Stimulated activated CD8-positive, alpha-beta memory T cell treated with anti-CD3 and anti-CD28 coated beads, Interleukin-4, amount 100 ng/mL, for 1 hour (primary cell): Measurements from ENCODE around the gene MED22.
"Not testable (repeated sequence)": the region's sequence is repeated elsewhere in the genome, so short reads cannot be mapped to it uniquely, and the experiment has no call there.

Source experiments
- DNase-seq, 2 donors: peaks; one replicate each; pipeline ENCODE4 v3.0.0-alpha.2; 2020; ENCODE audit warnings: low read depth in 2 of 2, low spot score in 1 of 2

Gene MED22

DNA sequence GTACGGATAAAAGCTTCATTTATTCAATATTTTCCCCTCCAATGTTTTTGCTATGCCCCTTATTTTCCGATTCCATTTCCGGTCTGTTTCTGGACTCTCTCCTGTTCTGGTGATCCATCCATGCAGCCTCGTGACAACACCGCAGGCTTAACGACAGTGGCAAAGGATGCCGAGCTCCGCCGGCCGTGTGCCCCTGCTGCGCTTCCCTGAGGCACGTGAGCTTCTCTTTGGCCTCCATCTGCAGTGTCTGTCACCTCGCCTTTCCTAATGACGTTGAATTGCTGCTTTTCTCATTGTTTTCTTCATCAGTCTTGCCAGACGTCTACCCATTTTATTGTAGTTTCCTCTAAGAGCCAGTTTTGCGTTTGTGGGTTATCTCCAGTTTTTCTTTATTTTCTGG is 40.6 kb downstream of the MED22 start:
- DNase-seq = no peak

DNA sequence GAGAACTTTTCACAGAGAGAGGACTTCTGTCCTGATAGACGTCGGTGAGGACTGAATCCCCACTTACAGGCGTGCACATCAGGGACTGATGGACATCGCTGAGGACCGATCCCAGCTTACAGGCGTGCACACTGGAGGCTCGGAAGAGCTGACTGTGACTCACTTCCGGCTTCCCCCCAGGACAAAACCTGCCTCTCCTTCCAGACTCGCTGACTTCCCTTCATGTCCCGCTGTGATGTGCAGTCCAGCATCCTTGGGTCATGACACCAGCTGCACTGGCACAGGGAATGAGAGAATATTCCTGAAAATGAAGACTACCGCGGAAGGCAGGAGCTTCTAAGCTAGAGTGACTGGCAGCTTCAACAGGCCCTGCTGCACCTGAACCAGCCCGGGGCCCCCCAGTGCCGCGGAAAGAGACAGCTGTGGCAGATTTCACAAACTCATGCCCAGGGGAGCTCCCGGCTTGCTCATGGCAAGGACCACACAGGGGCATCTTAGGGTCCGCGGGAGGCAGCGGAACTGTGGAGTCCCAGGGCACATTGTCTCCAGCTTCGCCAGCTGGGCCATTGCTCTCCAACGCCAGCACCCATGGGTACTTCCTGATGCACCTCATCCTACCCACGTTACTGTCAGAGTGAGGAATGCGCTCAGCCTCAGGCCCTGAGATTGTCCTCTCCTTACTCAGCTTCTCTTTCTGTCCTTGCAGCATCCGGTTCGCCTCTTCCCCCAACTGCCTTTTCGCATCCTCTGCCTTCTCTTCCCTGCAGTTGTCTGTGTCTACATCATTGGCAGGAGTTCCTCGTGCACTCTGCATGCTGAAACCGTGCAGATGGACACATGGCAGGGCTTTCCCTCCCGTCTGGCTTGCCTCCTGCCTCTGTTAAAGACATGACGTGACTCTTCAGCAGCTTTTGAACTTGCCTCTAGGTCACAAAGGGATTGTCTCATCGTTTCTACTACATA is 41.4 kb downstream of the MED22 start:
- DNase-seq = no peak

DNA sequence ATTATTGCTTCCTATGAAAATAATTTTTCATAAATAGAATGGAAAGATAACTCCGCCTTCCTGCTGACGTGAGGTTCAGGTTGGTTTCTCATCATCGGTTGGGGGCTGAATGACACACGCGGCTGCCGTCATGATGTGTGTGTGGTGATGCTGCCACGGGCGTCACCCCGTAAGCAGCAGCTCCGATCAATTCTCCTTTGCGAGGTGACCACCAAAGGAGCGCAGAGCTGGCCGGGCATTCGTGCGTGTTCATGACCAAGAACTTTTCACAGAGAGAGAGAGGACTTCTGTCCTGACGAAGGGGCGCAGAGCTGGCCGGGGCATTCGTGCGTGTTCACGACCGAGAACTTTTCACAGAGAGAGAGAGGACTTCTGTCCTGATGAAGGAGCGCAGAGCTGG is 42.2 kb downstream of the MED22 start:
- no peak for DNase-seq

DNA sequence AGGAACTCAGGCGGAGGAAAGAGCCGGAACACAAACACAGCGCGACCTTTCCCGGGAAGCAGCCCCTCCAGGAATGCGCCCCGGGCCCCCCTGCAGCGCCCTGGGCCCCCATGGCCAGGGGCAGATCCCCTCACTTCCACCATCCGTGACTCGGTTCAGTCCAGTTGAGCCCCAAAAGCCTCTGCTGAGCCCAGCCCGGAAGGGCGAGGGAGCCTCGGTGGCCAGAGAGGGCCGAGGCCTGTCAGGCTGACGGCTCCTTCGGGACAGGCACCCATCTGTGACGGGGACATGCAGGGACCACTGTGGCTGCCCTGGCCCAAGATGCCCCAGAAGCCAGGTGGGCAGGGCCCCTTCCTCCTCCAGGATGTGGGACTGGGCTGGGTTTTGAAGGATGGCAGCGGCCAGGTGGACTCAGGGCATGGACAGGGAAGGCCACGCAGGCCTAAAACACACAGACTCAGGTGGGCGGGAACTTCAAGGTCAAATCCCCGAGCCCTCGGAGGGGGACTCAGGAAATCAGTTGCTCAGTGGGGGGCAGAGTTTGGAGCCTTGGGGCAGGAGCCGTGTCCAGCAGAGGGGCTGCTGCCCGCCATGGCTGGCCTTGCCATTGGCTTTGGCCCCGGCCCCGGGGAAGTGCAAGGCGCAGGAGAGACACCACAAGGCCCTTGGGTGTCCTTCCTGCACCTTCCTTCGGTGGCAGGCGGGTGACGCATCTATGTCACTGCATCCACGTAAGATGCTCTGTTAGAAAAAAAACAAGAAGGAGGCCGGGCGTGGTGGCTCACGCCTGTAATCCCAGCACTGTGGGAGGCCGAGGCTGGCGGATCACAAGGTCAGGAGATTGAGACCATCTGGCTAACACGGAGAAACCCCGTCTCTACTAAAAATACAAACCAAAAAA is 43.2 kb downstream of the MED22 start:
- no peak for DNase-seq

DNA sequence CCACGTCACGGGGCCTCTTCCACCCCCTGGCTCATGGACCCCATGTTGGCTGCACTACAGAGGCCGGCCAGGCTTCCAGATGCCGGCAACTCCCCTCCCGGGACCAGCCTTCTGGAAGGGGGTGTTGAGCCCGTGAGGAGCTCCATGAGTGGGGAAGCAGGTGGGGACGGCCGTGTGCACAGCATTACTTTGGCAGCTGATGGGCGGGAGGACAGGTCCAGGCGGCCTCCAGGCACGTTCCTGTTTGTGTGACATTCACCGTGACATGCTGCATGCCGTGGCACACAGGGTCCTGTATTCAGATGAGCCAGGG is 43.8 kb downstream of the MED22 start:
- no peak for DNase-seq

DNA sequence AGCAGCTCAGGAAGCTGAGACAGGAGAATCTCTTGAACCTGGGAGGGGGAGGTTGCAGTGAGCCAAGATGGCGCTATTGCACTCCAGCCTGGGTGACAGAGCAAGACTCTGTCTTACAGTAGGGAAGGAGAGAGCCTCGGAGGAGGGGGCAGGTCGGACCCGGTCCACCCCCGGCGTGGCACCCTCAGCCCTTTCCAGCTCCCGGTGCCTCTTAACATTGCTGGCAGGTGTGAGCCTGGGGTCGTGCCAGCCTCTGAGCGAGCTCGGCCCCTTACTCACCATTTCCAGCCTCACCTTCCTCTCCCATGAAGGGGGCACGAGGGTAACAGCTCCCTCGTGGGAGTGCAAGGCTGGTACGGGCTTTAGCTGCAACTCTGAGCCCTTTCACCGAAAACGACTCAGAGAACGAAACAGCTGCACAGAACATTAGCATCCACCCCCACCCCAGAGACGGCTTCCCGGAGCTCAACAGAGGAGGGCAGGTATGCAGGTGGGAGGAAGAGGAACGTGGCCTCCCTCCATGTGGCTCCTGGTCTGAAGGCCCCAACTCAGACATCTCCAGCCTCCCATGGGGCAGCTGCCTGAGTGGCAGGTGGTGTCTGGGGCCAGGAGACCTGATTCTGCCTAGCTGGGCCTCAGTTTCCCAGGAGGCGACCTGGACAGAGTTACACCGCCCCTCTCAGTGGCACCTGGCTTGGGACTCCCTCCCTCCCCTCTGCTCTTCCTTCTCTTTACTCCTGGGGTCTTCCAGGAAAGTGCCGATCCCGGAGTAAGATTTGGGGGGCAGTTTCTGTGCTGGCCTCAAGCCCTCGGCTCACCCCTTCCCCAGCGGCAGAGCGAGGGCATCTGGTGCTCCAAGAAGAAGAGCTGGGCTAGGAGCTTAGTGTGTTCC is 44.4 kb downstream of the MED22 start:
- DNase-seq = no peak

DNA sequence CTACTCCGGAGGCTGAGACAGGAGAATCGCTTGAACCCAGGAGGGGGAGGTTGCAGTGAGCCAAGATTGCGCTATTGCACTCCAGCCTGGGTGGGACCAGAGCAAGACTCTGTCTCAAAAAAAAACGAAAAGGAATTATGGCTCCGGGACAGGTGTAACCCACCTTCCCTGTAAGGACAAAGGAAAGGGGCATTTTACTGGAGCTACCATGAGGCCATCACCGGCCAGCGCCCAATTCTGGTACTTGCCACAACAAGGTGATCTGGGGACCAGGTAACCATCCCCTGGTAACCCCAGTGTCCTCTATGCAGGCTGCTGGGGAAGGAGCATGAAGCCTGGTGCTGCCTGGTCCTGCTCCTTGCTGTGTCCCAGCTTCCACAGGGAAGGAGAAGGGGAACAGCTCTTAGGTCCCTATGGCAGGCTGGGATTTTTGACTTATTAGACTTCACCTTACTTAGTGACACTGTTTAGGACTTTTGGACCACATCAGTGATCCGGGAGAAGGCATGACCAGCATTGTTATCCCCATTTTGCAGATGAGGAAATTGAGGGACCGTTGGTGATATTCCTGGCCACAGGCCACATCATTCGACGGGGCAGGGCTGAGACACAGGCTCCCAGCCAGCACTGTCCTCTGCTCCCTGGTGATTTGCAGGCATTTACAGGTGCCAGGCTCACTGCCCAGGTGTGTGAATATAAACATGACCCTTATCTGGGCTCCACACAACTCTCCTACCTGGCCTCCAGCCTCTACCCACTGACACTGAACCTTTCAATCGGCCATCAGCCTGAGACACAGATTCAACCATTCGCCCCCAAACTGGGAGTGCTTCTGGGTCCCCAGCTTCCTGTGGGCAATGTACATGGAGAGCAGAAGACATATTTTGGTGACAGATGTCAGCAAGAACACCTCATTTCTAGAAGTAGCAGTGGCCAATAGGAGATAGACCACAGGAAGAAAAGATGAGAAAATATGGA is 46.4 kb downstream of the MED22 start:
- no peak for DNase-seq

DNA sequence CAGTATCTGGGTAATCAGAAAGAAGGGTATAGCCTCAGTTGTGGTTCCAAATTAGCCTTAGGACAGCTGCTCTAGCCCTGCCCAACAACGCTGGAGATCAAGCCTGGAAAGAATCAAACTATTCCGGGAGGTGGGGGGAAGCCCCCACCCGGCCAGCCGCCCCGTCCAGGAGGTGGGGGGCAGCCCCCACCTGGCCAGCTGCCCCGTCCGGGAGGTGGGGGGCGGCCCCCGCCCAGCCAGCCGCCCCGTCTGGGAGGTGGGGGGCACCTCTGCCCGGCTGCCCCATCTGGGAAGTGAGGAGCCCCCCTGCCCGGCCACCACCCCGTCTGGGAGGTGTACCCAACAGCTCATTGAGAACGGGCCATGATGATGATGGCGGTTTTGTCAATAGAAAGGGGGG is 47.9 kb downstream of the MED22 start:
- DNase-seq = not testable (repeated sequence)

DNA sequence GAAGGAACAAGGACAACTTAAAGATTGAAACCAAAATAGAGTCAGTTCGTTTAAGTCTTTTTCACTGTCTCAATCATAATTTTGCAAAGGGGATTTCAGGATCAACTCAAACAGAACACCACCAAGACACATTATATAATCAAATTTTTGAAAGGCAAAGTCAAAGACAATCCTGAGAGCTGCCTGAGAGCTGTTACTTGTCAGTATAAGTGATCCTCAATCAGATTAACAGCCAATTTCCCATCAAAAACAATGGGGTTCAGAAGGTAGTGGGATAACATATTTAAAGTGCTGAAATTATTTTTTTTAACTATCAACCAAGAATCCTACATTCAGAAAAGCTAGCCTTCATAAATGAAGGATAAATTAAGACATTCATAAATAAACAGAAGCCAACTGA is 53.7 kb downstream of the MED22 start:
- DNase-seq = no peak

DNA sequence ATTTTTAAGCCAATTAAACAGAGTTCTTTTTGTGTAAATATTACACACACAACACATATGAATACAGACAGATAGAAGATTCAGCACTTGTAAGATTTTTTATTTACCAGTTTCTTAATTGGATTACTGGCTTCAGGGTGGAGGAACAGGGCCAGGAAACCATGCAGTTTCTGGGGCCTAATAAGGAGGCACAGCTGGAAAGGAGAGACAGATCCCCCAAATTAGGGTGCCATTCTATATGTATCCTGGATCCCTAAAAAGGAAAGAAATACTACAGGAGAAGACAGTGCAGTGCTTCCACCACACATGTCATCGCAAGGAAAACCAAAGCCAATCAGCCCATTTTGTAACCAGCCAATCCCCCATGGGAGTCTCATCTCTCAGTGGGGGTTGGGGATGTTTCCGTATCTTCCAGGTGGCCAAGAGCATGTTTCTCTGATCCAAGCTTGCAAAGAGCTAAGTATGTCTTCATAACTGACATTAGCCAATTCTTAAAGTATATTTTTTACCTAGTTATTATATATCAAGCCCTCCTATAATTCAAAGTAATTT is 57.1 kb downstream of the MED22 start:
- no peak for DNase-seq
